Measurements from ENCODE around the gene NMRK1. TPM values are rescaled to one million over a fixed set of nuclear protein-coding genes. Genes with fewer than 3 reads are reported as not detected.

NMRK1 gene
- total and polyA plus RNA-seq, 2 of the 13 experiments (the other 11 are each of a cell fraction or from before 2014, with no cell fraction given): 9.1 to 12.9 TPM

DNA sequence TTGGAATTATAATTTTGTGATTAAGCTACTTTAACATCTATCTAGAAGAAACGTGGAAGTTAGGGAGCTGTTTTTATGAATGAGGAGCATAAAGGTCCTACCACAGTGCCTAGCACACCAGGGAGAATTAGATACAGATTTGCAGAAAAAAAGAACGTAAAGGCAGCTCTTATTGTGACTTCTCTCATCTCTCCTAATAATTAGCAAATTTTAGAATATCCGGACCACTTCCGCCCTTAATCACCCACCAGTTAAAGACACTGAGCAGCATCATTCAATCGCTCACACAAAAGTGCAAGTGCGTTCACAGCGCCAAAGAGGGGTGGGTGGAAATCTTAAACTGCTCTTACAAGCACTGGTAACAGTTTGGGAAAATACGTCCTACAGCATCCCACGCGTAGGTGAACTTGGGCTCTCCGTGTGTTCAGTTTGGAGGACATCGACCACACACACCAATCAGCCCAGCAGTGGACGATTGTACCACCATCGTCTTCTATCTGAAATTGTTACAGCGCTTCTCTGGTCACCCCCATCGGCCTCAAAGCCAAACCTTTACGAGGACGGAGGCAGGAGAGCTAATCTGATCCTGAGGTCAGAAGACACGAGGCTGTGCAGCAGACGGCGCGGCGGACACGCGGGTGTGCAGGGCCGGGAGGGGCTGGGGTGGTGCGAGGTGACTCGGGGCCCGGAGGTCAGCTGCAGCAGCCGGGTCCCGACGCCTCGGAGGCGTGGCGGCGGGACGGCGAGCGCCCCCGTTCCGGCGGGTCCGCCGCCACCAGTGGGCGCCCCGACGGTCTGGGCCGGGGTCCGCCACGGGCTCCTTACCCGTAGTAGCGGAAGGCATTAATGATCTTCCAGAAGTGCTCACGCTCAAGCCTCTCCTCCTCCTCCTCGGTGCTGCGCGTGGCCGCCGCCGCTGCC, 60.5 kb downstream of the NMRK1 start (continued):
- no peak for TF ChIP-seq ZNF883 (CRISPR knock-in tag; IDR thresholded peaks at IDR 0.05; ENCODE audit: not compliant biosample characterization)
- TF ChIP-seq ZBTB7B (CRISPR knock-in tag; IDR thresholded peaks at IDR 0.05): no peak; the same call in 1 of the 2 replicates
- no peak for TF ChIP-seq EHMT2 (IDR thresholded peaks at IDR 0.05; ENCODE audit: borderline replicate concordance, low read depth, low read length)
- no peak for TF ChIP-seq ZBTB38 (CRISPR knock-in tag; IDR thresholded peaks at IDR 0.05)
- TF ChIP-seq, protein P1, sequence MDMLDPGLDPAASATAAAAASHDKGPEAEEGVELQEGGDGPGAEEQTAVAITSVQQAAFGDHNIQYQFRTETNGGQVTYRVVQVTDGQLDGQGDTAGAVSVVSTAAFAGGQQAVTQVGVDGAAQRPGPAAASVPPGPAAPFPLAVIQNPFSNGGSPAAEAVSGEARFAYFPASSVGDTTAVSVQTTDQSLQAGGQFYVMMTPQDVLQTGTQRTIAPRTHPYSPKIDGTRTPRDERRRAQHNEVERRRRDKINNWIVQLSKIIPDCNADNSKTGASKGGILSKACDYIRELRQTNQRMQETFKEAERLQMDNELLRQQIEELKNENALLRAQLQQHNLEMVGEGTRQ (IDR thresholded peaks at IDR 0.05; ENCODE audit: low read depth, low read length): no peak
- TF ChIP-seq, protein P1 (CRISPR knock-in tag; IDR thresholded peaks at IDR 0.05; ENCODE audit: borderline replicate concordance): no peak
- TF ChIP-seq ARID2 (CRISPR knock-in tag; IDR thresholded peaks at IDR 0.05; ENCODE audit: borderline replicate concordance): peak; percentile 14; the same call in 1 of the 2 replicates
- TF ChIP-seq, protein P2, sequence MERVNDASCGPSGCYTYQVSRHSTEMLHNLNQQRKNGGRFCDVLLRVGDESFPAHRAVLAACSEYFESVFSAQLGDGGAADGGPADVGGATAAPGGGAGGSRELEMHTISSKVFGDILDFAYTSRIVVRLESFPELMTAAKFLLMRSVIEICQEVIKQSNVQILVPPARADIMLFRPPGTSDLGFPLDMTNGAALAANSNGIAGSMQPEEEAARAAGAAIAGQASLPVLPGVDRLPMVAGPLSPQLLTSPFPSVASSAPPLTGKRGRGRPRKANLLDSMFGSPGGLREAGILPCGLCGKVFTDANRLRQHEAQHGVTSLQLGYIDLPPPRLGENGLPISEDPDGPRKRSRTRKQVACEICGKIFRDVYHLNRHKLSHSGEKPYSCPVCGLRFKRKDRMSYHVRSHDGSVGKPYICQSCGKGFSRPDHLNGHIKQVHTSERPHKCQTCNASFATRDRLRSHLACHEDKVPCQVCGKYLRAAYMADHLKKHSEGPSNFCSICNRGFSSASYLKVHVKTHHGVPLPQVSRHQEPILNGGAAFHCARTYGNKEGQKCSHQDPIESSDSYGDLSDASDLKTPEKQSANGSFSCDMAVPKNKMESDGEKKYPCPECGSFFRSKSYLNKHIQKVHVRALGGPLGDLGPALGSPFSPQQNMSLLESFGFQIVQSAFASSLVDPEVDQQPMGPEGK (CRISPR knock-in tag; IDR thresholded peaks at IDR 0.05): peak; percentile 52; the same call in 1 of the 2 replicates
- TF ChIP-seq XBP1 (CRISPR knock-in tag; IDR thresholded peaks at IDR 0.05): no peak
- no peak for TF ChIP-seq ZNF460 (CRISPR knock-in tag; IDR thresholded peaks at IDR 0.05; ENCODE audit: borderline replicate concordance)
- TF ChIP-seq JARID2 (CRISPR knock-in tag; IDR thresholded peaks at IDR 0.05; ENCODE audit: insufficient replicate concordance): no peak
- TF ChIP-seq GTF2F1 (IDR thresholded peaks at IDR 0.05; ENCODE audit: low read length): no peak
- TF ChIP-seq, protein P3, sequence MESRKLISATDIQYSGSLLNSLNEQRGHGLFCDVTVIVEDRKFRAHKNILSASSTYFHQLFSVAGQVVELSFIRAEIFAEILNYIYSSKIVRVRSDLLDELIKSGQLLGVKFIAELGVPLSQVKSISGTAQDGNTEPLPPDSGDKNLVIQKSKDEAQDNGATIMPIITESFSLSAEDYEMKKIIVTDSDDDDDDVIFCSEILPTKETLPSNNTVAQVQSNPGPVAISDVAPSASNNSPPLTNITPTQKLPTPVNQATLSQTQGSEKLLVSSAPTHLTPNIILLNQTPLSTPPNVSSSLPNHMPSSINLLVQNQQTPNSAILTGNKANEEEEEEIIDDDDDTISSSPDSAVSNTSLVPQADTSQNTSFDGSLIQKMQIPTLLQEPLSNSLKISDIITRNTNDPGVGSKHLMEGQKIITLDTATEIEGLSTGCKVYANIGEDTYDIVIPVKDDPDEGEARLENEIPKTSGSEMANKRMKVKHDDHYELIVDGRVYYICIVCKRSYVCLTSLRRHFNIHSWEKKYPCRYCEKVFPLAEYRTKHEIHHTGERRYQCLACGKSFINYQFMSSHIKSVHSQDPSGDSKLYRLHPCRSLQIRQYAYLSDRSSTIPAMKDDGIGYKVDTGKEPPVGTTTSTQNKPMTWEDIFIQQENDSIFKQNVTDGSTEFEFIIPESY (CRISPR knock-in tag; IDR thresholded peaks at IDR 0.05): no peak
- peak; percentile 73; the same call in 1 of the 2 replicates for TF ChIP-seq ZNF430 (CRISPR knock-in tag; IDR thresholded peaks at IDR 0.05)
- TF ChIP-seq NFYB (CRISPR knock-in tag; IDR thresholded peaks at IDR 0.05): no peak
- TF ChIP-seq ZNF468 (CRISPR knock-in tag; IDR thresholded peaks at IDR 0.05): no peak
- TF ChIP-seq PLRG1 (conservative IDR thresholded peaks at IDR 0.05): no peak

Data from HepG2 (cell line).